ENCODE results near the gene RAB27B.

DNA sequence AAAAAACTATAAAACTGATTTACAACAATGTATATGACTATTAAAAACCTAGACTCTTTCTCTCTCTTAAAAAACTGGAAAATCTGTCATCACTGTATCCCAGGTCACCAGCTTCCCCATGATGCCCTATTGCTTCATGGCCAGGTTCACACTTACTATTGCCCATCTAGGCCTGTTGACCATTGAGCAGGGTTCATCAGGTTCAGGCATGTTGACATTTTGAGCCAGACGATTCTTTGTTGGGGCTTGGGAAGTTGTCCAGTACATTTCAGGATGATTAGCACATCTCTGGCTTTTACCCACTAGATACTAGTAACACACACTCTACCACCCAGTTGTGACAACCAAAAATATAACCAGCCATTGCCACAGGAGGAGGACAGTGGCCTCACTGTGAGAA is 26.9 kb upstream of the RAB27B start:
- TF ChIP-seq, protein P1, sequence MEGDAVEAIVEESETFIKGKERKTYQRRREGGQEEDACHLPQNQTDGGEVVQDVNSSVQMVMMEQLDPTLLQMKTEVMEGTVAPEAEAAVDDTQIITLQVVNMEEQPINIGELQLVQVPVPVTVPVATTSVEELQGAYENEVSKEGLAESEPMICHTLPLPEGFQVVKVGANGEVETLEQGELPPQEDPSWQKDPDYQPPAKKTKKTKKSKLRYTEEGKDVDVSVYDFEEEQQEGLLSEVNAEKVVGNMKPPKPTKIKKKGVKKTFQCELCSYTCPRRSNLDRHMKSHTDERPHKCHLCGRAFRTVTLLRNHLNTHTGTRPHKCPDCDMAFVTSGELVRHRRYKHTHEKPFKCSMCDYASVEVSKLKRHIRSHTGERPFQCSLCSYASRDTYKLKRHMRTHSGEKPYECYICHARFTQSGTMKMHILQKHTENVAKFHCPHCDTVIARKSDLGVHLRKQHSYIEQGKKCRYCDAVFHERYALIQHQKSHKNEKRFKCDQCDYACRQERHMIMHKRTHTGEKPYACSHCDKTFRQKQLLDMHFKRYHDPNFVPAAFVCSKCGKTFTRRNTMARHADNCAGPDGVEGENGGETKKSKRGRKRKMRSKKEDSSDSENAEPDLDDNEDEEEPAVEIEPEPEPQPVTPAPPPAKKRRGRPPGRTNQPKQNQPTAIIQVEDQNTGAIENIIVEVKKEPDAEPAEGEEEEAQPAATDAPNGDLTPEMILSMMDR (conservative IDR thresholded peaks at IDR 0.05; ENCODE audit: low read depth, low read length), result no peak
- no peak for TF ChIP-seq EZH2 (IDR thresholded peaks at IDR 0.05; ENCODE audit: low read length, unreplicated experiment)
- TF ChIP-seq EZH2phosphoT487 (IDR thresholded peaks at IDR 0.05; ENCODE audit: borderline replicate concordance, low read length), result no peak
